HK-2 (cell line): ENCODE measurements around the gene KLHL26.
A peak's percentile ranks its signal among the peaks of the same experiment; 100 is the strongest.
"Not testable (repeated sequence)": the region's sequence is repeated elsewhere in the genome, so short reads cannot be mapped to it uniquely, and the experiment has no call there.

Experiments used
- DNase-seq: peaks from one replicate; pipeline ENCODE4 v3.0.0-alpha.2; 2018; ENCODE audit not compliant: unreplicated experiment

The KLHL26 gene

GRCh38 chr19:18665771-18666202 lies 29.0 kb downstream of the KLHL26 start:
- DNase-seq, result no peak

- no peak for DNase-seq
Measured at GRCh38 chr19:18666317-18666716, 29.5 kb downstream of the KLHL26 start.

GRCh38 chr19:18666784-18667183 lies 30.0 kb downstream of the KLHL26 start:
- DNase-seq, result no peak

GRCh38 chr19:18667531-18668251 lies 30.9 kb downstream of the KLHL26 start:
- DNase-seq, result no peak

- no peak for DNase-seq
Measured at GRCh38 chr19:18668252-18668631, 31.4 kb downstream of the KLHL26 start.

- no peak for DNase-seq
Measured at GRCh38 chr19:18668744-18669523, 32.1 kb downstream of the KLHL26 start.

GRCh38 chr19:18669524-18669817 lies 32.6 kb downstream of the KLHL26 start:
- no peak for DNase-seq

- DNase-seq, result no peak
Measured at GRCh38 chr19:18669883-18670282, 33.1 kb downstream of the KLHL26 start.

- DNase-seq, result no peak
Measured at GRCh38 chr19:18670312-18670711, 33.5 kb downstream of the KLHL26 start.

- DNase-seq, result no peak
Measured at GRCh38 chr19:18671303-18672043, 34.6 kb downstream of the KLHL26 start.

GRCh38 chr19:18672044-18672451 lies 35.2 kb downstream of the KLHL26 start:
- DNase-seq, result no peak

GRCh38 chr19:18672606-18673337 lies 35.9 kb downstream of the KLHL26 start:
- no peak for DNase-seq

GRCh38 chr19:18674616-18675015 lies 37.8 kb downstream of the KLHL26 start:
- DNase-seq, result no peak

- DNase-seq, result no peak
Measured at GRCh38 chr19:18675779-18676178, 39.0 kb downstream of the KLHL26 start.

- DNase-seq, result no peak
Measured at GRCh38 chr19:18676692-18677091, 39.9 kb downstream of the KLHL26 start.

- no peak for DNase-seq
Measured at GRCh38 chr19:18677156-18677555, 40.3 kb downstream of the KLHL26 start.

GRCh38 chr19:18680148-18680547 lies 43.3 kb downstream of the KLHL26 start:
- DNase-seq, result not testable (repeated sequence)

- DNase-seq, result no peak
Measured at GRCh38 chr19:18682807-18683108, 45.9 kb downstream of the KLHL26 start.

GRCh38 chr19:18683109-18683957 lies 46.5 kb downstream of the KLHL26 start, which contains the start of gene CRTC1:
Gene CRTC1 (plus strand): TSS chr19:18683680. CDS start chr19:18683703, 23 bp downstream.
- DNase-seq, result peak; percentile 90

- DNase-seq, result no peak
Measured at GRCh38 chr19:18683958-18684641, 47.3 kb downstream of the KLHL26 start.

- no peak for DNase-seq
Measured at GRCh38 chr19:18684642-18684993, 47.8 kb downstream of the KLHL26 start.
